ENCODE results near the gene ATG16L1.

The ATG16L1 gene

DNA sequence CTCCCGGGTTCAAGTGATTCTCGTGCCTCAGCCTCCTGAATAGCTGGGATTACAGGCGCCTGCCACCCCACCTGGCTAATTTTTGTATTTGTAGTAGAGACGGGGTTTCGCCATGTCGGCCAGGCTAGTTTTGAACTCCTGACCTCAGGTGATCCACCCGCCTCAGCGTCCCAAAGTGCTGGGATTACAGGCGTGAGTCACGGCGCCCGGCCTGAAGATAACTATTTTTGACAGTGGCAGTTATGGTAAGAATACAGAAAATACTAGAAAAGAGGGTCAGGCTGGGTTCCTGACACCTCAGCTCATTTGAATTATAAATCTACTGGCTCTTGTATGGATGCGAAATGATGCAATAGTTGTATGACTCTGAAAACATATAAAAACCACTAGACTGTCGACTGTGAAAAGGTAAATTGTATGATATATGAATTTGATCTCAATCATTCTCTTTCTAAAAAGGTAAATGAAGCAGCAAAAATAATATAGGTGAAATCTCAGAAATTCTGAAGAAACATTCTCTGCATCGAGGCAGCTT is 91.8 kb downstream of the ATG16L1 start:
- no peaks in the 10 kb centered on the region for H3F3A ChIP-seq (ENCODE audit: insufficient read depth, low read length)
- H3K79me2 ChIP-seq (ENCODE audit: low read length): no peaks in the 10 kb centered on the region
- no peak overlapping the region for H3K9ac ChIP-seq (ENCODE audit: low read length)
- no peaks in the 10 kb centered on the region for H4K20me1 ChIP-seq (ENCODE audit: insufficient read depth, low read length)
- H3K27me3 ChIP-seq (replicated peaks; ENCODE audit: insufficient read depth, low read length): no peaks in the 10 kb centered on the region
- H3K9me2 ChIP-seq (replicated peaks; ENCODE audit: insufficient read depth, low read length): no peaks in the 10 kb centered on the region
- no peak overlapping the region for H3K4me3 ChIP-seq (ENCODE audit: low read length)
- H3K4me1 ChIP-seq (ENCODE audit: low read length): peaks cover under 1% of the 10 kb centered on the region; the same call in 1 of the 2 replicates
- H3K27ac ChIP-seq (ENCODE audit: low read length): no peak overlapping the region
- H3K9me3 ChIP-seq (replicated peaks; ENCODE audit: insufficient read depth, low read length): no peaks in the 10 kb centered on the region
- no peak for DNase-seq
- TF ChIP-seq EZH2 (optimal IDR thresholded peaks at IDR 0.05; ENCODE audit: low read depth, low read length): no peak
- TF ChIP-seq, protein P1, sequence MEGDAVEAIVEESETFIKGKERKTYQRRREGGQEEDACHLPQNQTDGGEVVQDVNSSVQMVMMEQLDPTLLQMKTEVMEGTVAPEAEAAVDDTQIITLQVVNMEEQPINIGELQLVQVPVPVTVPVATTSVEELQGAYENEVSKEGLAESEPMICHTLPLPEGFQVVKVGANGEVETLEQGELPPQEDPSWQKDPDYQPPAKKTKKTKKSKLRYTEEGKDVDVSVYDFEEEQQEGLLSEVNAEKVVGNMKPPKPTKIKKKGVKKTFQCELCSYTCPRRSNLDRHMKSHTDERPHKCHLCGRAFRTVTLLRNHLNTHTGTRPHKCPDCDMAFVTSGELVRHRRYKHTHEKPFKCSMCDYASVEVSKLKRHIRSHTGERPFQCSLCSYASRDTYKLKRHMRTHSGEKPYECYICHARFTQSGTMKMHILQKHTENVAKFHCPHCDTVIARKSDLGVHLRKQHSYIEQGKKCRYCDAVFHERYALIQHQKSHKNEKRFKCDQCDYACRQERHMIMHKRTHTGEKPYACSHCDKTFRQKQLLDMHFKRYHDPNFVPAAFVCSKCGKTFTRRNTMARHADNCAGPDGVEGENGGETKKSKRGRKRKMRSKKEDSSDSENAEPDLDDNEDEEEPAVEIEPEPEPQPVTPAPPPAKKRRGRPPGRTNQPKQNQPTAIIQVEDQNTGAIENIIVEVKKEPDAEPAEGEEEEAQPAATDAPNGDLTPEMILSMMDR (IDR thresholded peaks at IDR 0.05; ENCODE audit: low read length): no peak
- TF ChIP-seq EZH2phosphoT487 (IDR thresholded peaks at IDR 0.05; ENCODE audit: low read length): no peak
- no peak overlapping the region for H3K4me2 ChIP-seq (ENCODE audit: low read depth, low read length)
- H2AFZ ChIP-seq (ENCODE audit: low read length): no peak overlapping the region
- no peaks in the 10 kb centered on the region for H3K36me3 ChIP-seq (replicated peaks; ENCODE audit: insufficient read depth, low read length)

Data from MM.1S (cell line).